Amniotic stem cell (primary cell): ENCODE data around the gene IRS2.
"Not testable (repeated sequence)": the region's sequence is repeated elsewhere in the genome, so short reads cannot be mapped to it uniquely, and the experiment has no call there.

Experiments
- DNase-seq: peaks from one replicate; lab custom pipeline; 2025; lab: John Stamatoyannopoulos, UW

IRS2 gene

DNA sequence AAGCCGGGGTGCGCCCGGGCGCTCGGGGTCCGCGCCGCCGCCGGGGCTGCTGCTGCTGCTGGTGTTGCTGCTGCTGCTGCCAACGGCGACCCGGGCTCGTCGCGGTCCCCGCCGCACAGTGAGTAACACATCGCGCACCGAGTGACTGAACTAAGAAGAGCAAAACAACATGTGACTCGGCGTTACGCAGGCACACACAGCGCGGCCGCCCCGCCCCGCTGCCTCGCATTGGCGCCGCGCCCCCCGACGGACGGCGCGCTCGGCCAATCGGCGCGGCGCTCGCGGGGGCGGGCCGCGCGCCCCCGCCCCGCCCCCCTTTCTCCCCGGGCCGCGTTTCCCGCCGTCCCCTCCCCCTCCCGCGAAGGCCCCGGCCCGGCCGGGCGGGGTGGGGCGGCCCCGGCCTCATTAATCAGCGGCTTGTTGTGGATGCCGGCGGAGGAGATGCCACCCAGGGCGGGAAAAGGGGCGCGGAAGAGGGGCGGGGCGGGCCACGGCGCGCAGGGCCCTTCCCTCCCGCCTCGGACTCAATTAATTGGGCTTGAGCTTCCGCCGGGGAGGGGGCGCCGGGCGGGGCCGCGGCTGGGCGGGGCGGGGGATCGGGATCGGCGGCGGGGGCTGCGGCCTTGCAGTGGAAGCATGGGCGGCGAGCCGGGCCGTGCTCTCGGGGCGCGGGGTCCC, at the start of gene IRS2:
Gene IRS2 (minus strand): TSS at position 127 of the 678 bp plus-strand sequence. CDS start 530 bp downstream, outside the sequence.
- peak; percentile 81 for DNase-seq

- no peak for DNase-seq
Observed at GRCh38 chr13:109834973-109835720, 48.8 kb upstream of the IRS2 start.

DNA sequence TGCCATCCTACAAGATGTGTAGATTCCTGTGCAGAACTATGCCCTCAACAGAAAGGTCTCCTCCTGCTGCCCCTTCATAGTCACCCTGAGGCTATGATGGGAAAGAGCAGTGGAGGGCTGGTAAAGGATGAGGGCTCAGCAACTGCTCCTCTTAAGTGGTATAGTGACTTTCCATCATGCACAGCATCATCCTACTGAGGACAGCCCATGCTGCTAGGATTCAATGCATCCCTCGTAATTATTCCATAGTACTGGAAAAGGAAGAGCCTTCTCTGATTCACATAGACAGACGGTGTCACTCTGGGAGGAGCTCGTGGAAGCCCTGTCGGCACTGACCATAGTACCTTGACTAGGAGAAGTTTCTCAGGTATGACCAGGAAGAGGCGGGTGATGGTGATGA, 47.6 kb upstream of the IRS2 start:
- DNase-seq = no peak

GRCh38 chr13:109833071-109833470, 46.7 kb upstream of the IRS2 start:
- no peak for DNase-seq

DNA sequence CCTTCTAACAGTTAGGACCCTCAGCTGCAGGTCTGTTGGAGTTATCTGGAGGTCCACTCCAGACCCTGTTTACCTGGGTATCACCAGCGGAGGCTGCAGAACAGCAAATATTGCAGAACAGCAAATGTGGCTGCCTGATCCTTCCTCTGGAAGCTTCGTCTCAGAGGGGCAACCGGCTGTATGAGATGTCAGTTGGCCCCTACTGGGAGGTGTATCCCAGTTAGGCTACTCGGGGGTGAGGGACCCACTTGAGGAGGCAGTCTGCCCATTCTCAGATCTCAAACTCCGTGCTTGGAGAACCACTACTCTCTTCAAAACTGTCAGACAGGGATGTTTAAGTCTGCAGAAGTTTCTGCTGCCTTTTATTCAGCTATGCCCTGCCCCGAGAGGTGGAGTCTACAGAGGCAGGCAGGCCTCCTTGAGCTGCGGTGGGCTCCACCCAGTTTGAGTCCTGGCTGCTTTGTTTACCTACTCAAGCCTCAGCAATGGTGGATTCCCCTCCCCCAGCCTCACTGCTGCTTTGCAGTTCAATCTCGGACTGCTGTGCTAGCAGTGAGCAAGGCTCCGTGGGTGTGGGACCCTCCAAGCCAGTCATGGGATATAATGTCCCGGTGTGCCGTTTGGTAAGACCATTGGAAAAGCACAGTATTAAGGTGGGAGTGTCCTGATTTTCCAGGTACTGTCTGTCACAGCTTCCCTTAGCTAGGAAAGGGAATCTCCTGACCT, 42.4 kb upstream of the IRS2 start:
- not testable (repeated sequence) for DNase-seq

DNA sequence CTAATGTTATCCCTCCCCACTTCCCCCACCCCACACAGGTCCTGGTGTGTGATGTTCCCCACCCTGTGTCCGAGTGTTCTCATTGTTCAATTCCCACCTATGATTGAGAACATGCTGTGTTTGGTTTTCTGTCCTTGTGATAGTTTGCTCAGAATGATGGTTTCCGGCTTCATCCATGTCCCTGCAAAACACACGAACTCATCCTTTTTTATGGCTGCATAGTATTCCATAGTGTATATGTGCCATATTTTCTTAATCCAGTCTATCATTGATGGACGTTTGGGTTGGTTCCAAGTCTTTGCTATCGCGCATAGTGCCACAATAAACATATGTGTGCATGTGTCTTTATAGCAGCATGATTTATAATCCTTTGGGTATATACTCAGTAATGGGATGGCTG, 36.8 kb upstream of the IRS2 start:
- not testable (repeated sequence) for DNase-seq

DNA sequence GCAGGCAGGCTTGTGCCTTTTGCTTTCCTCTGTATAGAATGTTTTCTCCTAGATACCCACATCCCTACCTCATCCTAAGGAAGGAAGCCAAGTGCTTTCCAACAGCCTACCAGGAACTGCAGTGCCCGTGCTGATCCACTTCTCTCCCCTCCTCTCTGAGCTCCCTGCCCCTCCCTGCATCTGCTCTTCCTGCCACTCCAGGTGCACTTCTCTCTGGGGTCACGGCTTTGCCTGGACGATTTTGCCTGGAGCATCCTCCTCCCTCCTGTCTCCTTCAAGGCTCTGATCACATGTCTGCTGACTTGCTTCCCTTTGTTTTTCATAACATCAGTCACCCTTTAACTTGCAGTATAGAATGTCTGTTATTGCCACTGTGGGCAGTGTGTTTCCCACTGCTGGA, 34.7 kb upstream of the IRS2 start:
- no peak for DNase-seq

DNA sequence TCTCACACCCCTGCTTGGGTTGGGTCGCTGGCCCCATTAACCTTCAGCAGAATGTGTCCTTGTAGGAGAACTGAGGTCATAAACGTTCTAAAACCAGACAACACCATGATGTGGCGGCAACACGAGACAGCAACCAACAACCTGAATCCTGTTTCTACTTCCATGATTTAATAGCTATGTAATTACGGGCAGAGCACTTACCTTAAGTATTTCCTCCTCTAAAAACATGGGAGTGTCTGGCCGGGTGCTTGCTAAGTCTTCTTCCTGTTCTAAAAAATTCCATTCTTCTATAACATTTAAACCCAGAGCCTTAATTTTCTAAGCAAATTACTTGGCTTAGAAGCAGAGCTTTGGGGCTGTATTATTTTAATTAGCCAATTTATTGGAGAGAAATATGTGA, 33.5 kb upstream of the IRS2 start:
- no peak for DNase-seq

DNA sequence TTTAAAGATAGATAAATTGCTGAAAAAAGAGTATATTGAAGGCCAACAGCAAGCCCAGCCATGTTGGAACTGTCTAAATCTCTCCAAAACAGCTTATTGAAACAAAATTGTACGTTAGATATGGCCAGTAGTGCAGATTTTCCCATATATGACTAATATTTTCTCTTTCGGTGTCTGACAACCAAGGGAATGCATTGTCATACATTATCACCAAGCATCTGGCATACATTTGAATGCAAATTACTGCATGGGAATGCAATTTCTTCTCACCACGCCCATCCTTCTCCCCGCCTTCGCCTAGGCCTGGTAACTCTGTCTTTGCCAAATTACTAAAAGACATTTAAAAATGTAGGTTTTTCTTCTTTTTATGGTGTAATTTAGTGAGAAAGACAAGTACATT, 32.5 kb upstream of the IRS2 start:
- DNase-seq = peak; percentile 55

DNA sequence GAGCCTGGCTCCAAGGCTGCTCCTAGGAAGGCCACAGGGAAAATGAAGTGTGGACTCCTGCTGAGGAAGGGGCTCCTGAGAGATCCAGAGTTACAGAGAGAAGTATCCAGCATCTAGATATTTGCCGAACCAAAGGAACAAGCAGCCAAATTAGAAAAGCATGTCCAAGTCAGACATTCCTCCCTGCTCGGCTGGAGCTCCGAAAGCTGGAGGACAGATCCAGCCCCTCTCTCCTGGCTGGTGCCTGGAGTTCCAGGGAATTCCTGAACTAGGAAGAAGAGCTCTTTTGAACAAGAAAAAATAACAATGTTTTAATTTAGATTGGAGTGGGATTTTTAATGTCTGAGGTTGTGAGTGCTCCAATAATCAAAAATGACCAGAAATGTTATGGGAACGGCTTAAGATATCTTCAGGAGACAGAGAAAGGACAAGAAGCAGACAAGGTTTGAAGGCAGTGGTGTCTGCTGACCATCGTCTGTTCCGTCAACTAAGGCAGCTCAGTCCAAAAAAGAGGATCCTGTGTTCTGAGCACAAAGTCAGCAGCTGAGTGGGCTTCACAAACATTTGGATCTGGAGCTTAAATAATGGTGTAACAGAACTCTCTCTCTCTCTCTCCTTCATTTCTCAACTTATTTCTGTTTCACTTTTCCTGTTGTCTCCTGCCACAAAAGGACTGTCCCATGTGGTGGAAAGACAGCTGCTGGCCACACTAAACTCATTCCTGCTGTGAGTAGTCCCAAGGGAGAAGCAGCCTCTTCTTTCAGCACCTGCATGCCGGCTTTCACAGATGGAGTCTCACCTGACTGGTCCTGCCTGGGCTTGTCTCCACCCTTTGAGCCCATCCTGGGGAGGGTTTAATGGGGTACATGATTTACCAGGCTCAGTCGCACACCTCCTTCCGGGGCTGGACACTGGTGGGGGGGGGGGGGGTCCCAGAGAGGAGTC, 31.5 kb upstream of the IRS2 start:
- DNase-seq = no peak

GRCh38 chr13:109816808-109817203, 30.4 kb upstream of the IRS2 start:
- DNase-seq = peak; percentile 55

GRCh38 chr13:109816112-109816807, 29.9 kb upstream of the IRS2 start:
- no peak for DNase-seq

- DNase-seq = no peak
Observed at GRCh38 chr13:109815651-109816050, 29.3 kb upstream of the IRS2 start.

DNA sequence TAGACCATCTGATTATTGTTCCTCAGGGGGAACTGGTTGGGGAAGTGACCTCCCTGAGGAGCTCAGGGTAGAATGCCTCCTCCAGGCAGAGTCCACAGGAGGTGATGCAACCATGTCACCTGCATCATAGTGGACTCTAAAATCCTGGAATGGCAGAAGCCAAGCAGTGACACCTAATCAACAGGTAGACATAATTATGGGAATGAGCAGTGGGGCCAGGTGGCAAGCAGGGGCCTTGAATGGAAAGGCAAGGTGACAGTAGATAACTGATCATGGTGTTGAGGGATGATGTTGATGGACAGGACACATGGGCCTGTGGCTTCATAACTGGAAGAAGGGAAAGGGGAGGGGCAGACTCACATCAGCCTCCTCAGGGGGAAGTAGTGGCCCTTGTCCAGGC, 27.3 kb upstream of the IRS2 start:
- no peak for DNase-seq

DNA sequence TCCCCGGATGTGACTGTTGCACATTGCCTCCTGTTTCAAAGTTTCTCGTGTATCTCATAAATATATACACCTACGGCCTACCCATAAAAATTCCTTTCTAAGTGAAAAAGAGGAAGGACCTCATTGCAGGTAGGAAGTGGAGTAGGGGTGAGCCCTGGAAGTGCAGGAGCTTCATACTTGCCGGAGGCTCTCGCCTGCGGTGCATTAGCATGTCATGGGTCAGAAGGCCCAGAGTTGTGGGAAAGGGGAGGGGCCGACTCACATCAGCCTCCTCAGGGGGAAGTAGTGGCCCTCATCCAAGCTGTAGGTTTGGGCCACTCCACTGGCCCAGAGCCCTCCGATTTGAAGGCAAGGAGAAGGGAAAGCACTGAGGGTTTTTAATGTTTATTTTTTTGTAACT, 26.0 kb upstream of the IRS2 start:
- no peak for DNase-seq

DNA sequence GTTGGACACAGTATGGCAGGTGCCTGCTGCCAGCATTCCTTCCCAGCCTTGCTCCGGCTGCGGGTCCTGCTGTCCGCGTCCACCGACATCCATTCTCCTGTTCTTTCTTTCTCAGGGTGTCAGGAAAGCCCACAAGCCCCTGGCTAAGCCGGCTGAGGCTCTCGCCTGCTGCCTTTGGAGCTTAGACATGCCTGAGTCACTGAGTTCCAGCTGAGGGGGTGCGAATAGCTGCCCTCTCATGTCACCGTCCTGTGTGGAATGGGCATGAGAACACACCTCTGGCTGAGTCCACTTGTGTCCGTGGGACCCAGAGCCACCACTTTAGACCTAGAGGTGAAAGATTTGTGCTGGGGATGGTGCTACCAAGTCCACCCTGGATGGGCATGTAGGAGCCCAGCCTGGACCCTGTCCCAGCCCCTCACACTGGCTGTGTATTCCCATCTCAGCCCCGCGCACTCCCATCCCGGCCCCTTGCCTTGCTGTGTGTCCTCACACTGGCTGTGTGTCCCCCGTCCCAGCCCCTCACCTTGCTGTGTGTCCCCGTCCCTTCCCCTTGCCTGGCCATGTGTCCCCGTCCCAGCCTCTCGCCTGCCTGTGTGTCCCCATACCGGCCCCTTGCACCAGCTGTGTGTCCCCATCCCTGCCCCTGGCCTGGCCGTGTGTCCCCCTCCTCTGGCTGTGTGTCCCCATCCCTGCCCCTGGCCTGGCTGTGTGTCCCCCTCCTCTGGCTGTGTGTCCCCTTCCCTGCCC, 24.6 kb upstream of the IRS2 start:
- DNase-seq = no peak

GRCh38 chr13:109809216-109809932, 23.0 kb upstream of the IRS2 start:
- no peak for DNase-seq

- no peak for DNase-seq
Observed at GRCh38 chr13:109807345-109807744, 21.0 kb upstream of the IRS2 start.

DNA sequence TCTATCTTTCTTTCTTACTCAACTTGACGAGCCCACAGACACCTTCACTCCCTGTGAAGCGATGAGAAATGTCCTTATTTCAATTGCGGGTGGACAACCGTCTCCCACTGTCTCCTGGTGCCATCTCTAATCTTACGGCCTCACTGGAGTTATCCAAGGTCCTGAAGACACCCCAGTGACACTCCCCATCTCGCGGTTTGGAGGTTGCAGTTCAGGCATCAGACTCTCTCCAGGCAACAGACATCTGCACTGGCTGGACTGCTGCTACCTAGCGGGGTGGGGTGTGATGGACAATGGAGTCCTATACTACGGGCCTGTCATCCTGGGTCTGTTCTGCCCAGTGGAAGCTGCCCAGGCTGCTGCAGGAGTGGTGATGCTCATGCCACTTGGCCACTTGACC, 18.3 kb upstream of the IRS2 start:
- DNase-seq = no peak

DNA sequence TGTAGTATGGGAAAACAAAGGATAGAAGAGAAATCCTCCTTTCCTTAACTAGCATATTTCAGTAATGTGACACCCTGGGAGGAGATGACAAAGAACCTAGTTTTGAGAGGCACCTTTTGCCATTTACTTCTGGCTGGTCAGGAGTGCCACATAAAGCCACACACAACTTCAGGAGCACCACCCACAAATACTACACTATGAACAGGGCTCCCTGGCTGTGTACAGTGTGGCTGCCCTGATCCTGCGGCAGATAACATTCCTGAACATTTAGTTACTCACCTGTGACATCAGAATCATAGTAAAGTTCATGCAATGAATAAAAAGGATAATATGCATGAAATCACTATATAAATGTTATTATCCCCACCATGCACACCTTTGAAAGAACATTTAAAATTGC, 17.4 kb upstream of the IRS2 start:
- no peak for DNase-seq
